DOHH2 (cell line): ENCODE data around the gene DAZAP1.
A peak's percentile ranks its signal among the peaks of the same experiment; 100 is the strongest.

ENCODE experiments used
- H3F3A ChIP-seq: fragments of 200-600 bp; sonication (generic), shearing (Covaris generic); 2 replicates; pipeline ENCODE4 v1.6.0; 2016; ENCODE audit warnings: antibody characterized with exemption, mild to moderate bottlenecking; ENCODE audit not compliant: control insufficient read depth, insufficient read depth
- H3K27ac ChIP-seq: fragments of 200-600 bp; sonication (generic); 2 replicates; pipeline ENCODE4 v1.5.1; 2014; ENCODE audit warnings: low read depth, mild to moderate bottlenecking, low read length, moderate library complexity
- H3K27me3 ChIP-seq: fragments of 200-600 bp; sonication (generic); 2 replicates; pipeline ENCODE4 v1.6.1; 2014; ENCODE audit warnings: mild to moderate bottlenecking, low read length, mixed read lengths; ENCODE audit not compliant: control insufficient read depth
- H3K36me3 ChIP-seq: fragments of 200-600 bp; sonication (generic); 2 replicates; pipeline ENCODE4 v1.6.1; 2014; ENCODE audit warnings: mild to moderate bottlenecking, low read length, moderate library complexity, mixed read lengths; ENCODE audit not compliant: control insufficient read depth
- H3K4me1 ChIP-seq: fragments of 200-600 bp; sonication (generic); 2 replicates; pipeline ENCODE4 v1.6.1; 2014; ENCODE audit warnings: mild to moderate bottlenecking, low read length, mixed read lengths; ENCODE audit not compliant: control insufficient read depth
- H3K4me2 ChIP-seq: fragments of 200-600 bp; sonication (generic); 2 replicates; pipeline ENCODE4 v1.6.0; 2014; ENCODE audit warnings: mild to moderate bottlenecking, low read length, moderate library complexity
- H3K4me3 ChIP-seq: fragments of 200-600 bp; sonication (generic); 2 replicates; pipeline ENCODE4 v1.5.1; 2014; ENCODE audit warnings: mild to moderate bottlenecking, low read length, mixed read lengths
- H3K79me2 ChIP-seq: fragments of 200-600 bp; sonication (generic); 2 replicates; pipeline ENCODE4 v1.6.1; 2014; ENCODE audit warnings: mild to moderate bottlenecking, low read length, mixed read lengths; ENCODE audit not compliant: control insufficient read depth
- H3K9me2 ChIP-seq: fragments of 200-600 bp; sonication (generic); replicated peaks from 2 replicates; pipeline ENCODE4 v1.6.1; 2014; ENCODE audit warnings: mild to moderate bottlenecking, low read length, mixed read lengths; ENCODE audit not compliant: control insufficient read depth
- H3K9me3 ChIP-seq: fragments of 200-600 bp; sonication (generic); 2 replicates; pipeline ENCODE4 v1.6.1; 2014; ENCODE audit warnings: antibody characterized with exemption, low read length, mixed read lengths; ENCODE audit not compliant: control insufficient read depth, insufficient read depth
- H4K20me1 ChIP-seq: fragments of 200-600 bp; sonication (generic); 2 replicates; pipeline ENCODE4 v1.6.0; 2014; ENCODE audit warnings: low read depth, mild to moderate bottlenecking, antibody characterized with exemption, low read length, moderate library complexity; ENCODE audit not compliant: control insufficient read depth, insufficient read depth
- EZH2phosphoT487 ChIP-seq: fragments of 200-600 bp; sonication (generic); IDR thresholded peaks from 2 replicates; pipeline ENCODE4 v1.6.1; 2017; ENCODE audit warnings: borderline replicate concordance, mild to moderate bottlenecking, antibody characterized with exemption, low read length, moderate library complexity, mixed read lengths
- TF ChIP-seq, protein P1 (sequence below): fragments of 200-600 bp; sonication (generic); IDR thresholded peaks from one replicate; pipeline ENCODE4 v1.5.1; 2014; ENCODE audit warnings: antibody characterized with exemption, mild to moderate bottlenecking, low read depth, low read length; ENCODE audit not compliant: poor library complexity, severe bottlenecking

DAZAP1 gene

DNA sequence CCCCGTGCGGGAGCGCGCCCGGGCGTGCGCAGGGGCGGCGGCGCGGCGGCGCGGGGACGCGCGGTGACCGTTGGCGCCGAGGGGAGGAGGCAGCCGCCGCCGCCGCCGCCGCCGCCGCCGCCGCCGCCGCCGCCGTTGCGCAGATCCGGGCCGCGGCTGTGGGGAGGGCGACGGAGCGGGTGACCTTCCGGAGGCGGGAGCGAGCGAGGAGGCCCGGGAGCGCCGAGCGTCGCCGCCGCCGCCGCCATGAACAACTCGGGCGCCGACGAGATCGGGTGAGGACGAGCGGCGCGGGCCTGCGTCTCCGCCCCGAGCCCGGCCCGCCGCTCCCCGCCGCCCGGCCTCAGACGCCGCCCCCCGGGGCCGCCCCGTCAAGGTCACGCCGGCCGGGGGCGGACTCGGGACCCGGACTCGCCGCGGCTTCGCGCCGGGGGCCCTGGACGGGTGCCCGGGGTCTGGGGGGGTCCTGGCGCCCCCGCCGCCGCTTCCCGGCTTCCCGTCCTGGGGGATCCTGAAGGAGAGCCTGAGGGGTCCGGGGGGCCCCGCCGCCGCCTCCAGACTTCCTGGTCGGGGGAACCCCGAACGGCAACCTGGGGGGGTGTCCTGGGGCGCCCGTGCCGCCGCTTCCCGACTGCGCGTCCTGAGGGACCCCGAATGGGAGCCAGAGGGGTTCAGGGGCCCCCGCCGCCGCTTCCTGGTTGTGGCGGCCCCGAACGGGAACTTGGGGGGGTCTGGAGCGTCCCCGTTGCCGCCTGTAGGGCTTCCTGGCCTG, at the start of gene DAZAP1:
TSS of gene DAZAP1 (plus strand) at position 59 of the 772 bp plus-strand sequence. CDS start at position 247, 188 bp downstream.
- Histone ChIP-seq H3K36me3 (peaks cover 49% of the 10 kb centered on the region), H3K27ac (peak within 1 kb of the TSS; percentile 78), H3K9me3 (no peaks in the 10 kb centered on the region), H3K27me3 (peaks cover 2% of the 10 kb centered on the region), H3K4me2 (peak within 1 kb of the TSS; percentile 100), H3K79me2 (peaks cover 52% of the 10 kb centered on the region), H3K4me1 (peaks cover 36% of the 10 kb centered on the region), H4K20me1 (peaks cover 40% of the 10 kb centered on the region), H3F3A (peaks cover 9% of the 10 kb centered on the region), H3K4me3 (peak within 1 kb of the TSS; percentile 86), H3K9me2 (no peaks in the 10 kb centered on the region)
- TF ChIP-seq, protein P1, sequence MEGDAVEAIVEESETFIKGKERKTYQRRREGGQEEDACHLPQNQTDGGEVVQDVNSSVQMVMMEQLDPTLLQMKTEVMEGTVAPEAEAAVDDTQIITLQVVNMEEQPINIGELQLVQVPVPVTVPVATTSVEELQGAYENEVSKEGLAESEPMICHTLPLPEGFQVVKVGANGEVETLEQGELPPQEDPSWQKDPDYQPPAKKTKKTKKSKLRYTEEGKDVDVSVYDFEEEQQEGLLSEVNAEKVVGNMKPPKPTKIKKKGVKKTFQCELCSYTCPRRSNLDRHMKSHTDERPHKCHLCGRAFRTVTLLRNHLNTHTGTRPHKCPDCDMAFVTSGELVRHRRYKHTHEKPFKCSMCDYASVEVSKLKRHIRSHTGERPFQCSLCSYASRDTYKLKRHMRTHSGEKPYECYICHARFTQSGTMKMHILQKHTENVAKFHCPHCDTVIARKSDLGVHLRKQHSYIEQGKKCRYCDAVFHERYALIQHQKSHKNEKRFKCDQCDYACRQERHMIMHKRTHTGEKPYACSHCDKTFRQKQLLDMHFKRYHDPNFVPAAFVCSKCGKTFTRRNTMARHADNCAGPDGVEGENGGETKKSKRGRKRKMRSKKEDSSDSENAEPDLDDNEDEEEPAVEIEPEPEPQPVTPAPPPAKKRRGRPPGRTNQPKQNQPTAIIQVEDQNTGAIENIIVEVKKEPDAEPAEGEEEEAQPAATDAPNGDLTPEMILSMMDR, result no peak
- no peak for TF ChIP-seq EZH2phosphoT487

DNA sequence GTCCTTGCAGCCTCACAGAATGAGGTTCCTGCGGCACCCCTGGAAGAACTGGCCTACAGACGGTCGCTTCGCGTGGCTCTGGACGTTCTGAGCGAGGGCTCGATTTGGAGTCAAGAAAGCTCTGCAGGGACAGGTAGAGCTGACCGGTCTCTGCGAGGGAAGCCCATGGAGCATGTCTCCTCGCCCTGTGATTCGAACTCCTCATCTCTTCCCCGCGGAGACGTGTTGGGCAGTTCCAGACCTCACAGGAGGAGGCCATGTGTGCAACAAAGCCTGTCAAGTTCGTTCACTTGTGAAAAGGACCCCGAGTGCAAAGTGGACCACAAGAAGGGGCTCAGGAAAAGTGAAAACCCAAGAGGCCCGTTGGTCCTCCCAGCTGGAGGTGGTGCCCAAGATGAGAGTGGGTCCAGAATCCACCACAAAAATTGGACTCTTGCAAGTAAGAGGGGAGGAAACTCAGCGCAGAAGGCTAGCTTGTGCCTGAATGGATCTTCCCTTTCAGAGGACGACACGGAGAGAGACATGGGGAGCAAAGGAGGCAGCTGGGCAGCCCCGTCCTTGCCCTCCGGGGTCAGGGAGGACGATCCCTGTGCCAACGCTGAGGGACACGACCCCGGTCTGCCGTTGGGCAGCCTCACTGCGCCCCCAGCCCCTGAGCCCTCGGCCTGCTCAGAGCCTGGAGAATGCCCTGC, 47.1 kb upstream of the DAZAP1 start:
- H3K79me2 ChIP-seq, result peaks cover 12% of the 10 kb centered on the region
- H3K9me3 ChIP-seq, result no peaks in the 10 kb centered on the region
- H4K20me1 ChIP-seq, result no peaks in the 10 kb centered on the region
- peaks cover 81% of the 10 kb centered on the region for H3K36me3 ChIP-seq
- H3K4me2 ChIP-seq, result no peak overlapping the region
- no peak for TF ChIP-seq EZH2phosphoT487
- TF ChIP-seq, protein P1, result no peak
- H3K4me1 ChIP-seq, result peaks cover 13% of the 10 kb centered on the region
- no peak overlapping the region for H3K27ac ChIP-seq
- H3K27me3 ChIP-seq, result no peaks in the 10 kb centered on the region
- no peaks in the 10 kb centered on the region for H3K9me2 ChIP-seq
- no peak overlapping the region for H3K4me3 ChIP-seq
- no peaks in the 10 kb centered on the region for H3F3A ChIP-seq

DNA sequence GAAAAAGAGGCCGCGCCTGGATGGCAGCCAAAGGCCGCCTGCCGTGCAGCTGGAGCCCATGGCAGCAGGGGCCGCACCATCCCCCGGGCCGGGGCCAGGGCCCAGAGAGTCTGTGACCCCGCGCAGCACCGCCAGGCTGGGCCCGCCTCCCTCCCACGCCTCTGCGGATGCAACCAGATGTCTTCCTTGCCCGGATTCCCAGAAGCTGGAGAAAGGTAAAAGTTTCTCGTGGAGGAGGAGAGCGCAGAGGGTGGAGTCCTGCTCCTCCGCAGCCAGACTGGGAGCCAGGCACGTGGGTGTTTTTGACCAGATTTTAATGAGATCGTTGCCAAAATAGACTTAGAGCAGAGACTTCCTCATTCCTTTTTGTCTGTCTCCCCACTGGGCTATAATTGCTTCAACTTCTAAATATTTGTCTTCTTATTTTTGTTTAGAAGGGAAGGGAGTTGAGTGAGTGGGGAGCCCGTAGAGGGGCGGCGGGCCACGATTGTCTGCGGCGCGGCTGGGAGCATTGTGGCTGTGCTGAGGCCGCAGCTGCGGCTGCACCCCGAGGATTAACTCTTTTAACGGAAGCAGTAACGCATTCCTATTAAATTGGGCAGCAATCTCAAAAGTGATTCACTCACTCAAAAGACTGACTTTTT, 46.4 kb upstream of the DAZAP1 start:
- peaks cover 5% of the 10 kb centered on the region for H3K79me2 ChIP-seq
- H3K9me3 ChIP-seq, result no peaks in the 10 kb centered on the region
- H4K20me1 ChIP-seq, result no peaks in the 10 kb centered on the region
- H3K27ac ChIP-seq, result no peak overlapping the region
- H3K36me3 ChIP-seq, result peaks cover 85% of the 10 kb centered on the region
- H3K4me2 ChIP-seq, result no peak overlapping the region
- H3K4me3 ChIP-seq, result no peak overlapping the region
- no peaks in the 10 kb centered on the region for H3K9me2 ChIP-seq
- peaks cover 8% of the 10 kb centered on the region for H3K4me1 ChIP-seq
- no peaks in the 10 kb centered on the region for H3F3A ChIP-seq
- no peak for TF ChIP-seq EZH2phosphoT487
- TF ChIP-seq, protein P1, result no peak
- no peaks in the 10 kb centered on the region for H3K27me3 ChIP-seq
